ENCODE measurements around the gene POLRMT.
"Not testable (repeated sequence)": the region's sequence is repeated elsewhere in the genome, so short reads cannot be mapped to it uniquely, and the experiment has no call there.

Gene POLRMT

GRCh38 chr19:591099-591958, 42.0 kb downstream of the POLRMT start:
- peaks cover 19 to 28% of the 10 kb centered on the region in 2 donors for H3K27me3 ChIP-seq (ENCODE audit: control insufficient read depth in 1 of 2, insufficient read depth in 2 of 2, low read length in 2 of 2)
- H3K9me3 ChIP-seq (ENCODE audit: control insufficient read depth in 1 of 2, low read length in 2 of 2) = no peaks in the 10 kb centered on the region
- no peak overlapping the region for H3K27ac ChIP-seq (ENCODE audit: low read depth, low read length)
- no peak overlapping the region for H3K9ac ChIP-seq (ENCODE audit: low read depth in 1 of 2, low read length in 2 of 2)
- no peaks in the 10 kb centered on the region for H3K4me1 ChIP-seq (ENCODE audit: control insufficient read depth in 1 of 2, insufficient read depth in 2 of 2, low read length in 2 of 2)
- H3K36me3 ChIP-seq (ENCODE audit: control insufficient read depth in 1 of 2, insufficient read depth in 2 of 2, low read length in 2 of 2) = no peaks in the 10 kb centered on the region
- H3K4me3 ChIP-seq (ENCODE audit: low read depth in 1 of 2, low read length in 2 of 2) = no peak overlapping the region

- Histone ChIP-seq H3K9ac (ENCODE audit: low read depth in 1 of 2, low read length in 2 of 2) (no peak overlapping the region), H3K4me3 (ENCODE audit: low read depth in 1 of 2, low read length in 2 of 2) (no peak overlapping the region), H3K27me3 (ENCODE audit: control insufficient read depth in 1 of 2, insufficient read depth in 2 of 2, low read length in 2 of 2) (peaks cover 19 to 28% of the 10 kb centered on the region in 2 donors), H3K36me3 (ENCODE audit: control insufficient read depth in 1 of 2, insufficient read depth in 2 of 2, low read length in 2 of 2) (no peaks in the 10 kb centered on the region), H3K27ac (ENCODE audit: low read depth, low read length) (no peak overlapping the region), H3K4me1 (ENCODE audit: control insufficient read depth in 1 of 2, insufficient read depth in 2 of 2, low read length in 2 of 2) (no peaks in the 10 kb centered on the region), H3K9me3 (ENCODE audit: control insufficient read depth in 1 of 2, low read length in 2 of 2) (no peaks in the 10 kb centered on the region)
Measured at GRCh38 chr19:590750-591098, 42.6 kb downstream of the POLRMT start.

- H3K27ac ChIP-seq (ENCODE audit: low read depth, low read length) = no peak overlapping the region
- H3K27me3 ChIP-seq (ENCODE audit: control insufficient read depth in 1 of 2, insufficient read depth in 2 of 2, low read length in 2 of 2) = peaks cover 19 to 28% of the 10 kb centered on the region in 2 donors
- H3K9ac ChIP-seq (ENCODE audit: low read depth in 1 of 2, low read length in 2 of 2) = no peak overlapping the region
- H3K9me3 ChIP-seq (ENCODE audit: control insufficient read depth in 1 of 2, low read length in 2 of 2) = no peaks in the 10 kb centered on the region
- H3K4me3 ChIP-seq (ENCODE audit: low read depth in 1 of 2, low read length in 2 of 2) = no peak overlapping the region
- H3K4me1 ChIP-seq (ENCODE audit: control insufficient read depth in 1 of 2, insufficient read depth in 2 of 2, low read length in 2 of 2) = no peaks in the 10 kb centered on the region
- H3K36me3 ChIP-seq (ENCODE audit: control insufficient read depth in 1 of 2, insufficient read depth in 2 of 2, low read length in 2 of 2) = no peaks in the 10 kb centered on the region
Measured at GRCh38 chr19:590396-590745, 43.0 kb downstream of the POLRMT start.

- Histone ChIP-seq H3K27me3 (ENCODE audit: control insufficient read depth in 1 of 2, insufficient read depth in 2 of 2, low read length in 2 of 2) (peaks cover 19 to 28% of the 10 kb centered on the region in 2 donors), H3K27ac (ENCODE audit: low read depth, low read length) (no peak within 1 kb of the TSS), H3K9ac (ENCODE audit: low read depth in 1 of 2, low read length in 2 of 2) (no peak within 1 kb of the TSS), H3K4me1 (ENCODE audit: control insufficient read depth in 1 of 2, insufficient read depth in 2 of 2, low read length in 2 of 2) (no peaks in the 10 kb centered on the region), H3K36me3 (ENCODE audit: control insufficient read depth in 1 of 2, insufficient read depth in 2 of 2, low read length in 2 of 2) (no peaks in the 10 kb centered on the region), H3K9me3 (ENCODE audit: control insufficient read depth in 1 of 2, low read length in 2 of 2) (no peaks in the 10 kb centered on the region), H3K4me3 (ENCODE audit: low read depth in 1 of 2, low read length in 2 of 2) (no peak within 1 kb of the TSS)
Measured at GRCh38 chr19:589693-590395, 43.5 kb downstream of the POLRMT start, which contains the start of gene HCN2. TSS of gene HCN2 (plus strand) at chr19:589881. CDS start at chr19:589946, 65 bp downstream.

GRCh38 chr19:588741-589692, 44.3 kb downstream of the POLRMT start:
- peaks cover 19 to 24% of the 10 kb centered on the region in 2 donors for H3K27me3 ChIP-seq (ENCODE audit: control insufficient read depth in 1 of 2, insufficient read depth in 2 of 2, low read length in 2 of 2)
- no peak overlapping the region for H3K27ac ChIP-seq (ENCODE audit: low read depth, low read length)
- no peak overlapping the region for H3K4me3 ChIP-seq (ENCODE audit: low read depth in 1 of 2, low read length in 2 of 2)
- H3K9me3 ChIP-seq (ENCODE audit: control insufficient read depth in 1 of 2, low read length in 2 of 2) = no peaks in the 10 kb centered on the region
- no peak overlapping the region for H3K9ac ChIP-seq (ENCODE audit: low read depth in 1 of 2, low read length in 2 of 2)
- H3K4me1 ChIP-seq (ENCODE audit: control insufficient read depth in 1 of 2, insufficient read depth in 2 of 2, low read length in 2 of 2) = no peaks in the 10 kb centered on the region
- H3K36me3 ChIP-seq (ENCODE audit: control insufficient read depth in 1 of 2, insufficient read depth in 2 of 2, low read length in 2 of 2) = no peaks in the 10 kb centered on the region

- Histone ChIP-seq H3K27ac (ENCODE audit: low read depth, low read length) (no peak overlapping the region), H3K36me3 (ENCODE audit: control insufficient read depth in 1 of 2, insufficient read depth in 2 of 2, low read length in 2 of 2) (no peaks in the 10 kb centered on the region), H3K9me3 (ENCODE audit: control insufficient read depth in 1 of 2, low read length in 2 of 2) (no peaks in the 10 kb centered on the region), H3K27me3 (ENCODE audit: control insufficient read depth in 1 of 2, insufficient read depth in 2 of 2, low read length in 2 of 2) (peaks cover 19 to 24% of the 10 kb centered on the region in 2 donors), H3K4me3 (ENCODE audit: low read depth in 1 of 2, low read length in 2 of 2) (no peak overlapping the region), H3K4me1 (ENCODE audit: control insufficient read depth in 1 of 2, insufficient read depth in 2 of 2, low read length in 2 of 2) (no peaks in the 10 kb centered on the region), H3K9ac (ENCODE audit: low read depth in 1 of 2, low read length in 2 of 2) (no peak overlapping the region)
Measured at GRCh38 chr19:588093-588740, 45.1 kb downstream of the POLRMT start.

- H3K4me1 ChIP-seq (ENCODE audit: control insufficient read depth in 1 of 2, insufficient read depth in 2 of 2, low read length in 2 of 2) = no peaks in the 10 kb centered on the region
Measured at GRCh38 chr19:585551-586110, 47.7 kb downstream of the POLRMT start.

GRCh38 chr19:585146-585545, 48.2 kb downstream of the POLRMT start:
- H3K9me3 ChIP-seq (ENCODE audit: control insufficient read depth in 1 of 2, low read length in 2 of 2); H3K9ac ChIP-seq (ENCODE audit: low read depth in 1 of 2, low read length in 2 of 2); H3K4me1 ChIP-seq (ENCODE audit: control insufficient read depth in 1 of 2, insufficient read depth in 2 of 2, low read length in 2 of 2); H3K27ac ChIP-seq (ENCODE audit: low read depth, low read length); H3K4me3 ChIP-seq (ENCODE audit: low read depth in 1 of 2, low read length in 2 of 2): not testable (repeated sequence)
- Histone ChIP-seq H3K36me3 (ENCODE audit: control insufficient read depth in 1 of 2, insufficient read depth in 2 of 2, low read length in 2 of 2) (peaks cover 0 to 21% of the 10 kb centered on the region in 2 donors), H3K27me3 (ENCODE audit: control insufficient read depth in 1 of 2, insufficient read depth in 2 of 2, low read length in 2 of 2) (peaks cover 15% of the 10 kb centered on the region in 2 donors)

More at GRCh38 chr19:585551-586110, 47.7 kb downstream of the POLRMT start:
- peaks cover 15% of the 10 kb centered on the region in 2 donors for H3K27me3 ChIP-seq (ENCODE audit: control insufficient read depth in 1 of 2, insufficient read depth in 2 of 2, low read length in 2 of 2)
- H3K27ac ChIP-seq (ENCODE audit: low read depth, low read length) = no peak overlapping the region
- H3K4me3 ChIP-seq (ENCODE audit: low read depth in 1 of 2, low read length in 2 of 2) = no peak overlapping the region
- no peaks in the 10 kb centered on the region for H3K9me3 ChIP-seq (ENCODE audit: control insufficient read depth in 1 of 2, low read length in 2 of 2)
- H3K9ac ChIP-seq (ENCODE audit: low read depth in 1 of 2, low read length in 2 of 2) = no peak overlapping the region
- peaks cover 0 to 16% of the 10 kb centered on the region in 2 donors for H3K36me3 ChIP-seq (ENCODE audit: control insufficient read depth in 1 of 2, insufficient read depth in 2 of 2, low read length in 2 of 2)

- Histone ChIP-seq H3K9me3 (ENCODE audit: control insufficient read depth in 1 of 2, low read length in 2 of 2) (no peaks in the 10 kb centered on the region), H3K27me3 (ENCODE audit: control insufficient read depth in 1 of 2, insufficient read depth in 2 of 2, low read length in 2 of 2) (peaks cover 15% of the 10 kb centered on the region in 2 donors), H3K9ac (ENCODE audit: low read depth in 1 of 2, low read length in 2 of 2) (no peak overlapping the region), H3K4me3 (ENCODE audit: low read depth in 1 of 2, low read length in 2 of 2) (no peak overlapping the region), H3K27ac (ENCODE audit: low read depth, low read length) (no peak overlapping the region), H3K36me3 (ENCODE audit: control insufficient read depth in 1 of 2, insufficient read depth in 2 of 2, low read length in 2 of 2) (peaks cover 0 to 26% of the 10 kb centered on the region in 2 donors), H3K4me1 (ENCODE audit: control insufficient read depth in 1 of 2, insufficient read depth in 2 of 2, low read length in 2 of 2) (no peaks in the 10 kb centered on the region)
Measured at GRCh38 chr19:584240-585001, 48.9 kb downstream of the POLRMT start.

Measured in duodenal mucosa (tissue), 2 donors.